Mesenteric fat pad (tissue), 1 donor: Measurements from ENCODE around the gene REXO2. TPM values are rescaled to one million over a fixed set of nuclear protein-coding genes. Genes with fewer than 3 reads are reported as not detected.

Experiments
- DNase-seq: peaks from one replicate; pipeline ENCODE4 v3.0.0-alpha.2; 2020; ENCODE audit warnings: low spot score
- total RNA-seq: library from RNA; stranded (reverse); fragmentation: NEBNext Ultra II Directional; extraction: Animal tissue kit (Norgen Biotek cat#: 25700); gene quantifications from one replicate; pipeline ENCODE4 v1.2.1, GENCODE V29; 2021
- donor health status: DM: yes; HTN: yes; CAD: no.

REXO2 gene
- total RNA-seq, 1 donor from 2014 or later, result 85.9 TPM

DNA sequence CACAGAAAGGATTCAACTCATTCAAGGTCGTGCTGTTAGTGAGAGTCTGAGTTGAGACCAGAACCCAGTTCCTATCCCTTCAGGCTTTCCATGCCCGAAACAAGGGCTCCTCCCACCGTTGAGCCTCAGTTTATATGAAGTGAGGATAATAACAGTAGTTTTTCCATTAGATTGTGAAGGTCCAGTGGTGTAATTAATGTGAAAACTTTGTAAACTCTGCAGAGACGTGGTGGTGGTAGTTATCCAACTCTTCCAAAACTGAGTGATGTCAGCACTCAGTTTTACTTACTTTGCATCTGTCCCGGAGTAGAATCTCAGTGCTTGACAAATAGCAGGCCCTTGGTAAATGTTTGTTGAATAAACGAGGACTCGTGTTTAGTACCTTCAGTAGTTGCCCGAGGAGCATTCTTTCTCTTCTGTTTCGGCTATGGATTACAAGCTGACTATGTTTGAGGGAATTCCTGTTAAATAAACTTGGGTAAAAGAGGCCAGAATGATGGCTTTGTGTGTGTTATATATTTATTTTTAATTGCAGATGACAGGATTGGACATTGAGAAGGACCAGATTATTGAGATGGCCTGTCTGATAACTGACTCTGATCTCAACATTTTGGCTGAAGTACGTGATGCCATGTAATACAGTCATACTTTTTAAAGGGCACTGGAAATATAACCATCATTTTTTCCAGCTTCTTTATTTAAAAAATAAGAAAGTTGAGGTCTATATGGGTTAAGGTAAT, 1.0 kb downstream of the REXO2 start:
- no peak for DNase-seq

DNA sequence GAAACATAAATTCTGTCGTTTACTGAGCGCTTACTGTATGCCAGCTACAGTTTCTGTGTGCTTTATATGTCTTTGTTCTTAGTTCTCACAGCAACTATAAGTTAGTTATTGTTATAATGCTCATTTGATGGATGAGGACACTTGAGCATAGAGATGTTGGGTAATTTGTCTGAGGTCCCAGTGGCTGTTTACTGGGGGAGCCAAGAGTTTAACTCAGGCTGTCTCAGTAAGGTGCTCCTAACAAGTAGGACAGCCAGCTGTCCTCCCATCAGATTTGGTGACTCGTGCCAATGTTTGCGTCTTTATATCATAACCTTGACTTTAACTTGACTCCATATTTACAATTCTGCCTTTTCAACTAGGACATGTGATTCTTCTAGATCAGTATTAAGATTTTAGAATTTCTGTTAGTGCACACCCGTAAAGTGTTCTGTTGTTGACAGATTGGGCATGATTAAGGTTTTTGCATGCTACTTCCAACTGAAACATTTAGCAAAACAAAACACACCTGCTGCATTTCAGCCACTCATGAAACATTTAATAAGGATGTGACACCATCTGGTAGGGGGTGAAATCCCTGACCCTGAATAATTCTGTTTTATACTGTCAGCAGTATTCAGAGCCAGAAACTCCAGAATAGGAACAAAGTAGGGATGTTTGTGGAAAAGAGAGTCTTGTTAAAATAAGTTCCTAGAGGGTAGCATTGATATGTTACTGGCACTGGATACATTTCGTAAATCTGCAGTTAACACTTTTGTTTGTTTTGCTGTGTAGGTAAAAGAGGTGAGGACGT, 1.9 kb downstream of the REXO2 start:
- DNase-seq, result no peak

DNA sequence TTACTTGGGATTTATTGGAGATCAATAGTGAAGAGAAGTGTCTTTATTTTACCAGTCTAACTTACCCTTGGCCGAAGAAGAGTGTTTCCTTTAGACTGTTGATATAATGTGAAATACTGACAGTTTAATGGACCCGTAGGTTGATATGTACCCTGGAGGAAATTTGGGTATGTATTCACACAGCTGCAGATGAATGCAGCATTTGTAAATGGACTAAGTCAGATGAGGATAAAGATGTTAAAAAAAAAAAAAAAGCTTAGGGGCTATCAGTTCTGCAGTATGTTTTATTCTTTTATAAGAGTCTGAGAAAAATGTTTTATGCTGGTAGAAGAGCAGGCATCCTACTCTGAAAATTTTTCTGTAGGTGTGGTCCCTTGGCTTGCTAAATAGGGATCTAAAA, 2.7 kb downstream of the REXO2 start:
- no peak for DNase-seq

DNA sequence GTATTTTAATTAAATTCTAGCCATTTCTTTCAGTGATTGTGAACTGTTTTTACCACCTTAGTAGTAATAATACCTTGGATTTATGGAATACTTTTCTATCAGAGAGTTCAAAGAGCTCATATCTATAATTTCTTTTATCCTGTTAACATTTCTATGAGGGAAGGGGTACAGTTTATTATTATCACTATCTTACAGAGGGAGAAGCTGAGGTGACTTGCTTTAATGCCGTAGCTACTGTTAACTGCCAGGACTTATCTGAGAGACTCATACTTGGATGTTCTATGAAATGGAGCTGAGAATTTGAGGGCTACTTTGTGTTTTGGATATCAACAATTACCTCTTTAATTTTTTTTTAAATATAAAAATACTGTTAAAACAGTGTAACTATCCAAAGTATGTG, 3.3 kb downstream of the REXO2 start:
- no peak for DNase-seq

DNA sequence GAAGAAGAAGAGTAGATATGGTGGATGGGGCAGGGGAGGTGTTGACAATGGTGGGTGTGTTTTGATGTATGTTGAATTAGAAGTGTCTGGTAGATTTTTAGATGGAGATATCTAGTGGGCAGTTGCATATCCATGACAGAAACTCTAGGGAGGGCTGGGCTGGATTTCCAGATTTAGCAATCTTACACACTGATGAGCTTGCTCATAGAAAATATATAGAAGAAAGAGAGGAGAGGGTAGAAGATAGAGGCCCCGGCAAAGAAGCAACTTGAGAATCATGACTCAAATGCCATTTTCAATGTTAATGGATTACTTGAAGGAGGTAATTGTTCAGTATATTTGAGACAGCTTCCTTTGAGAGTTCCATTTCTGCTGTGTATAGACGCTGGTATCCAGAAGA, 8.2 kb downstream of the REXO2 start:
- DNase-seq, result no peak

DNA sequence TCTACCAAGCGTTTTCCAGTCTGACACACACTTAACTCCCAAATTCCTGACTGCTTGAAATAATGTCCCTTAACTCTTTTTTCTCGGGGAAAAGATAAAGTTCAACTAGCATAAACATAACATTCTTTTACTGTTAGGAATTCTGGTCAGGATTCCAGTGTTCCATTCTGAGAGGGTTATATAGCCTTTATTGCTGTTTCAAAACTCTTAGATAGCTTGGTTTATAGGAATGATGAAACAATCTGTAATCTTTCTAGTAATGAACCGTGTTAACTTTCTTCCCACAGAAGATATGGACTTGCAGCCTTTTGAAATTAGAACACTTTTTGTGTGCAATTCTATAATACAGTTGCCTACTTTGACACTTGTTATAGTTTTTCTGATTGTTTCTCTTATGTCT, 8.6 kb downstream of the REXO2 start:
- DNase-seq, result no peak

DNA sequence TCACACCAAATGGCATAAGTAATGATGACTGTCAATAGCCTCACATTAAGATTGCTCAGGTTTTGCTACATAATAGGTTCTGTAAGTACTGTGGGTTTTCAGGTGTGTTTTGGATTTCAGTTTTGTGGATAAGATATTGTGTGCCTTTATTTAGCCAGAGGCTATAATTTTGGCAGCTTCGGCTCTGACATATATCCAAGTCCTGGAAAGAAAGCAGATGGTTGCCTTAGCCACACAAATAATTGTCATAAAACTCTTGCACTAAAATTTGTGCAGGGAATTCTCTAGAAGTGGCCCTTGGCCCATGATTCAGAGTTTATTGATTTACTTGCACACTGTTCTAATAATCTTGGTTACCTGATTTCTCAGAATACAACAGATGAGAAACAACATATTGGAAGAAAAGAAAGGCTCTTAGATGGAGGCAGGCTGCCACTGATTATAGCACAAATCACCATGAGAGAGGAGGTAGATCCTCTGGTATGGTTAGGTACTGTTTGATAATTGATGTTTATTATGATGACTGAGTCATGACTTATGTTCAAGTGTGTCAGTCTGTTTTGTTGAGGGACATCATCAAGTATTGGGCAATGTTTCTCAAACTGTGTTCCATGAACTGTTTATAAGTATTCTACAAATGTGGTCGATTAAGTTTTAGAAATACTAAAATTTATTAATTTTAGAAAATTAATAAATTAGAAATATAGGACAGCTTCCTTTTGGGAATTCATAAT, 9.6 kb downstream of the REXO2 start:
- no peak for DNase-seq

DNA sequence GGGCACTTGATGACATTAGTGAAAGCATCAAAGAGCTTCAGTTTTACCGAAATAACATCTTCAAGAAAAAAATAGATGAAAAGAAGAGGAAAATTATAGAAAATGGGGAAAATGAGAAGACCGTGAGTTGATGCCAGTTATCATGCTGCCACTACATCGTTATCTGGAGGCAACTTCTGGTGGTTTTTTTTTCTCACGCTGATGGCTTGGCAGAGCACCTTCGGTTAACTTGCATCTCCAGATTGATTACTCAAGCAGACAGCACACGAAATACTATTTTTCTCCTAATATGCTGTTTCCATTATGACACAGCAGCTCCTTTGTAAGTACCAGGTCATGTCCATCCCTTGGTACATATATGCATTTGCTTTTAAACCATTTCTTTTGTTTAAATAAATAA, 10.6 kb downstream of the REXO2 start:
- DNase-seq, result no peak

DNA sequence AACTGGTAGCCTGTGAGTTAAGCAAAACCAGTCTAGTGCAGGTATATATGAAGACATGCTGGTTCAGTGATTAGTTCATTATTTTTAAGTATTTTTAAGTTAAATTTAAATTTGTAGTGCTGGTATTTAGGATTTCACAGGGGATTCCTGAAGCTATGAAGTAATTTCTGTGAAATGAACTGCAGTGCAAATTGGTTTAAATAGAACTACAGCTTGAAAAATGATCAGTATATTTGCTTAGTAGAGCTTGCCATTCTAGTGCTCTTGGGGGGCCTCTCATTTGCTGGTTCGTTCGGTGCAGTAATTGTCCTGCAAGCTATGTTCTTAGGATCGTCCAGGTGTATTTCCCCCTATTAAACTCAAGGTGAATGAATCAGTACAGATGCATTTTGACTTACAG, 13.1 kb downstream of the REXO2 start:
- DNase-seq, result no peak

DNA sequence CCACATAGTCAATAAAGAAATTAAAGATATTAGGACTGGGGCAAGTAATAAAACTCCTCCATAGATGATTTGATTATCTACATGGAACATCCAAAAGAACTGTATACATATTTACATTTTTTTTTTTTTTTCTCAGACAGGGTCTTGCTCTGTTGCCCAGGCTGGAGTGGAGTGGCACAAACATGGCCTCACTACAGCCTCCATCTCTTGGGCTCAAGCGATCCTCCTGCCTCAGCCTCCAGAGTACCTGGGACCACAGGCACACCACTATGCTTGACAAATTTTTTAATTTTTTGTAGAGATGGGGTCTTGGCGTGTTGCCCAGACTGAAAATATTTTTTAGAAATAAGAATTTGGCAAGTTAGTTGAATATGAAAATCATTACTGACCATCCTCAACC, 24.7 kb downstream of the REXO2 start:
- DNase-seq, result no peak

DNA sequence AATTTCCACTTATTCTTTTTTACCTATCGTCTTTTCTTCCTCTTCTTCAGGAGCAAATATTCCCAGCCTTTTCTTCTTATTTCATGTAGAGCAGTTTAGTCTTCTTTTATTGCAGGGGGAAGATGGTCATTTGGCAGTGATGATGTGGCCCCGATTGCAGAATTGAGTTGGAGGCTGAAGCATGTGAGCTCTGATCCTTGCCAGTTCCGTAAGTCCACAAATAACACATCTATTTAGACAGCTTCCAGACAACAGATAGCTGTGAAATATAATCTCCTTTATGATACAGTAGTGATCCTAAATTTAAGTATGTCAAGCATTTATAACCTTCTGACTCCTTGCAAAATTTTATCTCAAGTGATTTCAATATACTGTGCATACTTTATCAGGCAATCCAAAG, 27.5 kb downstream of the REXO2 start:
- DNase-seq, result no peak

DNA sequence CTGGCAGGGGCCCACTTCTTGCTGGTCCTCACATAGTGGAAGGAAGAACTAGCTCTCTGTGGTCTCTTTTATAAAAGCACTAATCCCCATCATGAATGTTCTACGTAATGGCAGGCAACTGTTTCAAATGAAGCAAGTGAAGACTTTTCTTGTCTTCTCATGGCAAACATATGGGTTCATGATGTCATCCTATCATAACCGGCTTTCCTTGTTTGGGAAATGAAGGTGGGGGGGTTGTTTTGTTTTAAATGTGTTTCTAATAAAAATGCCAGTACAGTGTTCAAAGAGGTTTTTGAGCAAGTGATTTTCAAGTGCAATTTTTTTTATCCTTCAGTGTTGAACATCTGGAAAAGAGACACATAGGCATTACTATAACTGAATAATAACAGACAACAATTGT, 33.4 kb downstream of the REXO2 start:
- DNase-seq, result no peak

DNA sequence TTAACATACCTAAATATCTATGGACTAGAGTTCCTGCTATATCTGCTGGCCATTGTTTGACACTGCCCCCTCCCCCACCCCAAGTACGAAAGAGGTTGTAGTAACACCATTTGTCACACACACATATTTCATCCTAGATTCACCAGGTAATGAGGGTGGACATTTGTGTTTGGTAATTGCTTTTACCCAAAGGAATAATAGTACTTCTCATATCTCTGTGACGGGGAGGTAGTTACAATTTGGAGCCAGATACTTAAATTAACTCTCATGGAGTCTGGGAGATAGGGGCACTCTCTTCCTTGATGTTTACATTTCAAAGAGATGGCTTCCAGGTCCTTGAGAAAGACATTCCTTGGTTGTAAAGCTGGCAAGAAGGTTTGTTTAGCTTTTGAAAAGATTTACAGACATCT, 38.7 kb downstream of the REXO2 start:
- DNase-seq, result no peak

DNA sequence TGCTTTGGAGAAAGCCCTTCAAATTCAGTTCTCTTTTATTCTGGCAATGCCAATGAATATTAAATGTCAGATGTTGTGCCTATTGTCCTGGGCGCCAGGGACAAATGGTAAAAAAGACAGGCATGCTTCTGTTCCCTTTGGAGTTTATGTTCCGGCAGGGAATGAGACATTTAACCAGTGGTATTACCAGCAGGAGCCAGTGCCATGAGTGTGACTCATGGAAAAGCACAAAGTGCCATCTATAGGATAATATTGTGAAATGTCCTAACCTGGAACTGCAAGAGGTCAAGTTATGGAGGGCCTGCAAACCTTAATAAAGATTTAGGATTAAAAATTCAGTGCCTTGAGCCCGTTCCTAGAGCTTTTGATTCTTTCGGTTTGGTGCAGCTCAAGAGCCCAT, 39.5 kb downstream of the REXO2 start:
- DNase-seq, result no peak

DNA sequence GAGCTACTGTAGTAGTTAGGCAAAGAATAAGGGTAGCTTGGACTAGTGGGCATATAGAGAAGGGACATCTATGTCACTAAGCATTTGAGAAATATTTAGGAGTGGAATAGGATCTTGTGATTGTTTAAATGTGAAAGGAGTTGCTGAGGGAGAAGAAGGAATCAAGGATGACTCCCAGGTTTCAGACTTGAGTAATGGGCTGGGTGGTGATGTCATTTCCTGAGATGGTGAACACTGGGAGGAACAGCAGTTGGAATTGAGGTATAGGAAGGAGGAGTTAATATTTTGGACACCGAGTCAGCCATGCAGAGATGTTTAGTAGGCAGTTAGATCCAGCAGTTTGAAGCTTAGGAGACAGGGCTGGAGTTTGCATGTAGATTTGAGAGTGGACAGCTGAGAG, 40.1 kb downstream of the REXO2 start:
- no peak for DNase-seq

DNA sequence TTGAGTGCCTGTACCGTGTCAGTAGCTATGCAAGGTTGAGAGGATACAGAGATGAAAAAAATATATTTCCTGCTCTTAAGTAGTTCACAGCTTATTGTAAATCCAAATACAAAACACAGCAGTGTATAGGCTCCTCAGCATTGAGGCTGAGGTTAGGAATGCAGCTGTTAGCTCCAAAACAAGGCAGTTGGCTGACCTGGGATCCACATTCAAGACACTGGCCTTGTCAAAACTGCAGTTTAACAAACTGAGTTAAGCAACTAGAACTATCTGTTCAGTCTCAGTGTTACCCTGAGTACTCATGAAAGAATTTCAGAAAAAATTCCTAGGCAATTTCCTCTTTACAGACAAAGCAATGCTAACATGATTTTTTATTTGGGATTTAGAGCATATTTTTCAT, 42.8 kb downstream of the REXO2 start:
- DNase-seq, result no peak

DNA sequence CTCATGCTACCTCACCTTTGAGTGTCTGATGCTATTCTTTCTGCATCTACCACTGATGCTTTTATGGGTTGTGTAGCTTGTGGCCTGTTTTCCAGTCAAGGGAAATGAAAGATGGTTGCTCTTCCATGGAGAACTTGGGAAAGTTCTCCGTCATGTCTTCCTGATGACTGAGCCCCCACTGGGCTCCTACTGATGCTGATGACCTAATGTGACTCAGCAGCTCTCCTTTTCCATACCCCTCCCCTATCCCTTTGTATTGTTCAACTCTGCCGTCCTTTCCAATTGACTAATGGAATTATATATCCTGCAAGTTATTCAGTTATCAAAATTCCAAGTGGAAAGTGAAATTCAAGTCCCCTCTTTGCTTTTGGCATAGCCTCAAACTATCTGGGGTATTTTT, 44.7 kb downstream of the REXO2 start:
- no peak for DNase-seq

DNA sequence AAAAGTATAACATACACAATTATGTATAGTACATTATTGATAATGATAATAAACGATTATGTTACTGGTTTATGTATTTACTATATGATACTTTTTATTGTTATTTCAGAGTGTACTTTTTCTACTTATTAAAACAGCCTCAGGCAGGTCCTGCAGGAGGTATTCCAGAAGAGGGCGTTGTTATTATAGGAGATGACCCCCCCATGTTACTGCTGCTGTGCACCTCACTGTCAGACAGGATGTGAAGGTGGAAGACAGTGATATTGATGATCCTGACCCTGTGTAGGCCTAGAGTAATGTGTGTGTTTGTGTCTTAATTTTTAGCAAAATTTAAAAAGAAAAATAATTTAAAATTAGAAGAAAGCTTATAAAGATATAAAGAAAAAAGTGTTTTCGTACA, 57.6 kb downstream of the REXO2 start:
- DNase-seq, result no peak

DNA sequence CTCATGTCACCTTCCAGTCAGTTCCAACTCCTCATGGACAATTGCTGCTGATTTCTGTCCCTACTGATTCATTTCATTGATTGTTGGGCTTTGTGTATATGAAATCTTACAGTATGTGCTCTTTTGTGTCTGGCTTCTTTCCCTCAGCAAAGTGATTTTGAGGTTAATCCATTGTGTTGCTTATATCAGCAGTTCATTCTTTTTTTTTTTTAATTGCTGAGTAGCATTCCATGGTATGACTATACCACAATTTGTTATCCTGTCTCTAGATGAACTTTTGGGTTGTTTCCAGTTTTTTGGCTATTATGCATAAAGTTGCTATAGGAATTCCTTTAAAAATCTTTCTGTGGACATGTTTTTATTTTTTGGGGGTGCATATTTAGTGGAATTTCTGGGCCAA, 60.5 kb downstream of the REXO2 start:
- no peak for DNase-seq
